Type B pancreatic cell (in vitro differentiated cells): ENCODE results near the gene APBA2. TPM values are rescaled to one million over a fixed set of nuclear protein-coding genes. Genes with fewer than 3 reads are reported as not detected.
A peak's percentile ranks its signal among the peaks of the same experiment; 100 is the strongest.

Source experiments
- DNase-seq: peaks from one replicate; pipeline ENCODE4 v3.0.0; 2021; ENCODE audit warnings: mixed read lengths; ENCODE audit not compliant: unreplicated experiment; ENCODE audit errors: extremely low spot score
- H3K27ac Mint-ChIP-seq: 2 replicates; pipeline ENCODE4 v1.8.0; 2021; ENCODE audit warnings: mild to moderate bottlenecking, mixed read lengths
- H3K27me3 Mint-ChIP-seq: 2 replicates; pipeline ENCODE4 v1.8.0; 2021; ENCODE audit warnings: mixed read lengths
- H3K36me3 Mint-ChIP-seq: 2 replicates; pipeline ENCODE4 v1.8.0; 2021; ENCODE audit warnings: mixed read lengths
- H3K4me1 Mint-ChIP-seq: one replicate; pipeline ENCODE4 v1.8.0; 2021; ENCODE audit warnings: mixed read lengths; ENCODE audit not compliant: unreplicated experiment
- H3K4me3 Mint-ChIP-seq: 2 replicates; pipeline ENCODE4 v1.8.0; 2021; ENCODE audit warnings: mild to moderate bottlenecking, mixed read lengths
- H3K9me3 Mint-ChIP-seq: 2 replicates; pipeline ENCODE4 v1.8.0; 2021; ENCODE audit warnings: mixed read lengths
- total RNA-seq: library from RNA; stranded (reverse); gene quantifications from 2 replicates; pipeline ENCODE4 v1.2.1, GENCODE V29; 2021; ENCODE audit warnings: low replicate concordance
- TF ChIP-seq, protein P1 (sequence below): fragments of 200-600 bp; sonication (generic); conservative IDR thresholded peaks from 2 replicates; pipeline ENCODE4 v1.5.0; 2021; ENCODE audit warnings: antibody characterized with exemption, mild to moderate bottlenecking

Gene APBA2
- total RNA-seq, 1 donor from 2014 or later, result 33.3 TPM

GRCh38 chr15:28900892-28901586 lies 15.3 kb downstream of the APBA2 start:
- no peaks in the 10 kb centered on the region for H3K27me3 Mint-ChIP-seq
- no peaks in the 10 kb centered on the region for H3K4me1 Mint-ChIP-seq
- H3K4me3 Mint-ChIP-seq, result no peak overlapping the region
- H3K36me3 Mint-ChIP-seq, result peaks cover 11% of the 10 kb centered on the region
- DNase-seq, result no peak
- no peaks in the 10 kb centered on the region for H3K9me3 Mint-ChIP-seq
- TF ChIP-seq, protein P1, sequence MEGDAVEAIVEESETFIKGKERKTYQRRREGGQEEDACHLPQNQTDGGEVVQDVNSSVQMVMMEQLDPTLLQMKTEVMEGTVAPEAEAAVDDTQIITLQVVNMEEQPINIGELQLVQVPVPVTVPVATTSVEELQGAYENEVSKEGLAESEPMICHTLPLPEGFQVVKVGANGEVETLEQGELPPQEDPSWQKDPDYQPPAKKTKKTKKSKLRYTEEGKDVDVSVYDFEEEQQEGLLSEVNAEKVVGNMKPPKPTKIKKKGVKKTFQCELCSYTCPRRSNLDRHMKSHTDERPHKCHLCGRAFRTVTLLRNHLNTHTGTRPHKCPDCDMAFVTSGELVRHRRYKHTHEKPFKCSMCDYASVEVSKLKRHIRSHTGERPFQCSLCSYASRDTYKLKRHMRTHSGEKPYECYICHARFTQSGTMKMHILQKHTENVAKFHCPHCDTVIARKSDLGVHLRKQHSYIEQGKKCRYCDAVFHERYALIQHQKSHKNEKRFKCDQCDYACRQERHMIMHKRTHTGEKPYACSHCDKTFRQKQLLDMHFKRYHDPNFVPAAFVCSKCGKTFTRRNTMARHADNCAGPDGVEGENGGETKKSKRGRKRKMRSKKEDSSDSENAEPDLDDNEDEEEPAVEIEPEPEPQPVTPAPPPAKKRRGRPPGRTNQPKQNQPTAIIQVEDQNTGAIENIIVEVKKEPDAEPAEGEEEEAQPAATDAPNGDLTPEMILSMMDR, result no peak
- no peak overlapping the region for H3K27ac Mint-ChIP-seq

DNA sequence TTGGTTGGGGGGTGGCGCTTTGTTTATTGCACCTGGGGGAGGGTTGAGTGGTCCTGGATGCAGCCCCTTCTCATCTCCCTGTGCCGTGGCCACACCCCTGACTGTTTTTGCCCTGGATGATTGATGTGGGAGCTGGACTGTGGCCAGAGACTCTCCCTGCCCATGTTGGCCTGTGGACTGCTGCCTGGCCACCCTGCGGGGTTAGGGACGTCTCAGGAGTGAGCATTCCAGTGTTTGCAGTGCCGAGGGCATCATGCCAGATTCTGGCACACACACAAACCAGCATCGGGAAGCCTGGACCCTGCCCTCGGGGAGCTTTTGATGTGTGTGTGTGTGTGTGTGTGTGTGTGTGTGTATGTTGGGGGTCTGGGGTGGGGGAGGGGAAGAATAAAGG lies 15.8 kb downstream of the APBA2 start:
- Mint-ChIP-seq H3K4me1 (no peaks in the 10 kb centered on the region), H3K9me3 (no peaks in the 10 kb centered on the region), H3K4me3 (no peak overlapping the region), H3K36me3 (peaks cover 11% of the 10 kb centered on the region), H3K27ac (no peak overlapping the region), H3K27me3 (no peaks in the 10 kb centered on the region)
- no peak for DNase-seq
- TF ChIP-seq, protein P1, result no peak

GRCh38 chr15:28901987-28902745 lies 16.4 kb downstream of the APBA2 start:
- no peaks in the 10 kb centered on the region for H3K4me1 Mint-ChIP-seq
- no peak overlapping the region for H3K4me3 Mint-ChIP-seq
- no peaks in the 10 kb centered on the region for H3K27me3 Mint-ChIP-seq
- no peak overlapping the region for H3K27ac Mint-ChIP-seq
- H3K9me3 Mint-ChIP-seq, result no peaks in the 10 kb centered on the region
- H3K36me3 Mint-ChIP-seq, result peaks cover 7% of the 10 kb centered on the region
- DNase-seq, result no peak
- TF ChIP-seq, protein P1, result peak; percentile 28

- Mint-ChIP-seq H3K4me3 (no peak overlapping the region), H3K27ac (no peak overlapping the region), H3K27me3 (no peaks in the 10 kb centered on the region), H3K4me1 (no peaks in the 10 kb centered on the region), H3K36me3 (peaks cover 5% of the 10 kb centered on the region), H3K9me3 (no peaks in the 10 kb centered on the region)
- TF ChIP-seq, protein P1, result no peak
- DNase-seq, result no peak
Measured at GRCh38 chr15:28902856-28903255, 17.1 kb downstream of the APBA2 start.

DNA sequence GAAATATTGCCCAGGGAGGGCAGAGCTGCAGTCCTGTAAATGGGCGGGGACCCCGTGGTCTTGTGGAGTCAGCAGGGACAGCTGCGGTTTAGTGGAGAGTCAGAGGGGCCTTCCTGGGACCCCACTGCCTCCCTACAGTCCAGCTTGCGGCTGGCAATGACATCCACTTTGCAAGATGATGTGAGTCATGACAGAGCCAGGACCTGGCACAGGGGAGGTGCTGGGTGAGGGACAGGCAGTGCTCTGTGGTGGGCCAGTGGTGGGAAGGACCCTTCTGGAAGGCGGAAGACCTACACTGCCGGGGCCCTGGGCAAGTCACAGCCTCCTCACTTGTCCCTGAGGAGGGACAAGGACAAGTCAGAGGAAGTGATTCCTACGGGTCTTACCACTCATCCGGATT lies 17.8 kb downstream of the APBA2 start:
- H3K4me1 Mint-ChIP-seq, result no peaks in the 10 kb centered on the region
- DNase-seq, result no peak
- no peak overlapping the region for H3K27ac Mint-ChIP-seq
- TF ChIP-seq, protein P1, result no peak
- H3K9me3 Mint-ChIP-seq, result no peaks in the 10 kb centered on the region
- no peaks in the 10 kb centered on the region for H3K27me3 Mint-ChIP-seq
- H3K4me3 Mint-ChIP-seq, result no peak overlapping the region
- peaks cover 3% of the 10 kb centered on the region for H3K36me3 Mint-ChIP-seq
